HepG2 (cell line): Measurements from ENCODE around the gene BRAT1. TPM values are rescaled to one million over a fixed set of nuclear protein-coding genes. Genes with fewer than 3 reads are reported as not detected.
A peak's percentile ranks its signal among the peaks of the same experiment; 100 is the strongest.

Experiments used
- CREM ChIP-seq, 2 experiments: sonication (generic) in 1 of 2; formaldehyde crosslinking in 1 of 2; IDR thresholded peaks; 2 replicates each; pipeline versions ENCODE4 v1.4.0 to v1.6.1; 2016 to 2020; ENCODE audit warnings: antibody characterized with exemption in 1 of 2, mild to moderate bottlenecking in 1 of 2, missing genetic modification reagents in 1 of 2
- CTCF ChIP-seq: sonication (generic); formaldehyde crosslinking; IDR thresholded peaks from 2 replicates; pipeline ENCODE4 v1.5.0; 2020; ENCODE audit warnings: mild to moderate bottlenecking, missing genetic modification reagents, moderate library complexity
- EEA1 ChIP-seq: sonication (generic); formaldehyde crosslinking; IDR thresholded peaks from 2 replicates; pipeline ENCODE4 v1.5.1; 2020; ENCODE audit warnings: mild to moderate bottlenecking, missing genetic modification reagents, borderline replicate concordance
- EED ChIP-seq: sonication (generic); formaldehyde crosslinking; IDR thresholded peaks from 2 replicates; pipeline ENCODE4 v1.5.0; 2020; ENCODE audit warnings: mild to moderate bottlenecking, missing genetic modification reagents
- HNF4G ChIP-seq, 2 experiments: sonication (generic) in 1 of 2; formaldehyde crosslinking in 1 of 2; IDR thresholded peaks; 2 replicates each; pipeline versions ENCODE4 v1.4.0 to v1.6.1; 2011 to 2020; ENCODE audit warnings: borderline replicate concordance in 2 of 2, low read depth in 2 of 2, mild to moderate bottlenecking in 2 of 2, low read length in 1 of 2, missing genetic modification reagents in 1 of 2, moderate library complexity in 1 of 2
- MYNN ChIP-seq: sonication (generic); formaldehyde crosslinking; IDR thresholded peaks from 2 replicates; pipeline ENCODE4 v1.4.0; 2020; ENCODE audit warnings: mild to moderate bottlenecking, low read depth, missing genetic modification reagents
- PPARG ChIP-seq: conservative IDR thresholded peaks from 2 replicates; pipeline ENCODE4 v1.6.1; 2016; ENCODE audit warnings: missing biosample characterization, missing genetic modification reagents
- PRPF4 ChIP-seq: fragments of 200-400 bp; formaldehyde crosslinking; IDR thresholded peaks from 2 replicates; pipeline ENCODE4 v1.6.1; 2016; ENCODE audit warnings: low read length, low read depth; ENCODE audit not compliant: poor library complexity, severe bottlenecking
- SIN3B ChIP-seq: fragments of 150-350 bp; IDR thresholded peaks from 2 replicates; pipeline ENCODE4 v1.6.1; 2014; ENCODE audit warnings: low read length
- TFDP1 ChIP-seq: IDR thresholded peaks from 2 replicates; pipeline ENCODE4 v1.6.1; 2016; ENCODE audit warnings: missing compliant biosample characterization, missing genetic modification reagents, borderline replicate concordance
- ZC3H4 ChIP-seq: sonication (generic); formaldehyde crosslinking; IDR thresholded peaks from 2 replicates; pipeline ENCODE4 v1.4.0; 2020; ENCODE audit warnings: missing genetic modification reagents, borderline replicate concordance
- ZGPAT ChIP-seq: IDR thresholded peaks from 2 replicates; pipeline ENCODE4 v1.6.1; 2016; ENCODE audit warnings: mild to moderate bottlenecking
- ZNF263 ChIP-seq: sonication (generic); formaldehyde crosslinking; IDR thresholded peaks from 2 replicates; pipeline ENCODE4 v1.4.0; 2020; ENCODE audit warnings: missing genetic modification reagents
- ZNF337 ChIP-seq: sonication (generic); formaldehyde crosslinking; IDR thresholded peaks from 2 replicates; pipeline ENCODE4 v1.5.1; 2020; ENCODE audit warnings: missing genetic modification reagents, low read depth, mild to moderate bottlenecking, borderline replicate concordance
- ZNF576 ChIP-seq: sonication (generic); formaldehyde crosslinking; IDR thresholded peaks from 2 replicates; pipeline ENCODE4 v1.4.0; 2020; ENCODE audit warnings: mild to moderate bottlenecking, missing genetic modification reagents
- ZNF687 ChIP-seq: sonication (generic); formaldehyde crosslinking; IDR thresholded peaks from 2 replicates; pipeline ENCODE4 v1.5.1; 2020; ENCODE audit warnings: mild to moderate bottlenecking, missing genetic modification reagents, moderate library complexity
- polyA plus RNA-seq, 8 experiments: library from polyadenylated mRNA; depleted of rRNA in 3 of 8; stranded (reverse) in 7 of 8; unstranded in 1 of 8; fragments of >200 nt; fragmentation: Illumina TruSeq in 4 of 8; extraction: Trizol in 4 of 8; gene quantifications; 2 replicates each; pipeline versions ENCODE4 v1.2.1 to v1.2.3, GENCODE V29; 2011 to 2016; ENCODE audit warnings: low read depth in 4 of 8, missing spikeins in 1 of 8, mixed read lengths in 1 of 8; ENCODE audit not compliant: insufficient read depth in 1 of 8
- total RNA-seq, 5 experiments: library from RNA; depleted of rRNA; stranded (reverse); fragments of >200 nt; fragmentation: Illumina TruSeq; extraction: Trizol; gene quantifications; 2 replicates each; pipeline ENCODE4 v1.2.3, GENCODE V29; 2016; ENCODE audit warnings: low read depth in 1 of 5

The BRAT1 gene
- total and polyA plus RNA-seq, 2 of the 13 experiments (the other 11 are each of a cell fraction or from before 2014, with no cell fraction given), result 10.2 to 20.3 TPM

- TF ChIP-seq ZNF263, result no peak
- TF ChIP-seq TFDP1 (CRISPR knock-in tag), result no peak
- TF ChIP-seq CTCF (CRISPR knock-in tag), result 0 out of 2 replicates have a peak, but pooled peaks have one; percentile 24
- TF ChIP-seq ZGPAT (CRISPR knock-in tag), result no peak
- no peak for TF ChIP-seq SIN3B
- TF ChIP-seq MYNN, result no peak
- TF ChIP-seq HNF4G (IDR thresholded peaks at IDR 0.05; ENCODE audit: borderline replicate concordance, low read depth, low read length), result peak; percentile 48; the same call in 1 of the 2 replicates
- no peak for TF ChIP-seq HNF4G (CRISPR knock-in tag; IDR thresholded peaks at IDR 0.05; ENCODE audit: borderline replicate concordance, low read depth)
- no peak for TF ChIP-seq PRPF4
- TF ChIP-seq ZNF576, result no peak
- TF ChIP-seq PPARG (CRISPR knock-in tag), result peak; percentile 71; the same call in 1 of the 2 replicates
- no peak for TF ChIP-seq ZC3H4 (CRISPR knock-in tag)
- no peak for TF ChIP-seq EED (CRISPR knock-in tag)
- no peak for TF ChIP-seq EEA1 (CRISPR knock-in tag)
- no peak for TF ChIP-seq ZNF337 (CRISPR knock-in tag)
- TF ChIP-seq CREM (IDR thresholded peaks at IDR 0.05), result no peak
- TF ChIP-seq CREM (CRISPR knock-in tag; IDR thresholded peaks at IDR 0.05), result no peak
- peak; percentile 62; the same call in 1 of the 2 replicates for TF ChIP-seq ZNF687 (CRISPR knock-in tag)
Measured at GRCh38 chr7:2521952-2522591, 33.3 kb downstream of the BRAT1 start (continued).
